Upper lobe of left lung (tissue), 6 donors: ENCODE measurements around the gene HIP1. TPM values are rescaled to one million over a fixed set of nuclear protein-coding genes. Genes with fewer than 3 reads are reported as not detected.

Experiments
- ATAC-seq, 2 donors: fragments of 200-7000 bp; cut with Tn5 transposase; one replicate each; pipeline ENCODE4 v1.9.1; 2022; ENCODE audit warnings: mild to moderate bottlenecking in 2 of 2, moderate library complexity in 2 of 2; ENCODE audit not compliant: low FRiP score in 2 of 2
- DNase-seq, 2 donors: peaks; one replicate each; pipeline ENCODE4 v3.0.0-alpha.2; 2019 to 2020
- H3K27ac ChIP-seq, 4 donors: fragments of 200-600 bp; sonication (generic); one replicate each; pipeline ENCODE4 v1.5.1; 2016 to 2019
- H3K27me3 ChIP-seq, 4 donors: fragments of 200-600 bp; sonication (generic); one replicate each; pipeline ENCODE4 v1.5.1; 2017 to 2019
- H3K36me3 ChIP-seq, 4 donors: fragments of 200-600 bp; sonication (generic); one replicate each; pipeline ENCODE4 v1.5.1; 2016 to 2019
- H3K4me1 ChIP-seq, 4 donors: fragments of 200-600 bp; sonication (generic); one replicate each; pipeline ENCODE4 v1.5.1; 2018 to 2019
- H3K4me3 ChIP-seq, 4 donors: fragments of 200-600 bp; sonication (generic); one replicate each; pipeline ENCODE4 v1.5.1; 2017 to 2019; ENCODE audit warnings: mild to moderate bottlenecking in 2 of 4, moderate library complexity in 1 of 4
- H3K9me3 ChIP-seq, 4 donors: fragments of 200-600 bp; sonication (generic); one replicate each; pipeline ENCODE4 v1.5.1; 2018 to 2019
- CTCF ChIP-seq, 6 experiments: fragments of 450-650 bp in 4 of 6; fragments of 200-600 bp in 2 of 6; sonication (generic) in 2 of 6; IDR thresholded peaks; one replicate each; pipeline ENCODE4 v1.5.1; 2016 to 2019; ENCODE audit warnings: antibody characterized with exemption in 6 of 6
- EP300 ChIP-seq, 4 donors: sonication (generic); formaldehyde crosslinking; IDR thresholded peaks; one replicate each; pipeline ENCODE4 v1.5.1; 2017; ENCODE audit warnings: antibody characterized with exemption in 4 of 4, control low read depth in 2 of 4
- POLR2A ChIP-seq, 4 donors: fragments of 450-650 bp; IDR thresholded peaks; one replicate each; pipeline ENCODE4 v1.5.1; 2016 to 2017; ENCODE audit warnings: antibody characterized with exemption in 4 of 4, mild to moderate bottlenecking in 2 of 4
- POLR2AphosphoS5 ChIP-seq, 2 donors: sonication (generic); formaldehyde crosslinking; IDR thresholded peaks; one replicate each; pipeline ENCODE4 v1.5.1; 2017; ENCODE audit warnings: antibody characterized with exemption in 2 of 2
- WGBS, 2 donors: methylation state at CpG; one replicate each; pipeline ENCODE4 v1.1.5; 2017 to 2018; 5-methylcytosine and 5-hydroxymethylcytosine counted together
- total RNA-seq, 6 donors: library from RNA; depleted of rRNA in 4 of 6; stranded (reverse); fragments of >200 nt in 4 of 6; gene quantifications; one replicate each; pipeline versions ENCODE4 v1.1.0 to v1.2.1, GENCODE V29; 2016 to 2021
- donor health status: DM: no; HTN: no; CAD: no; lungs with moderate emphysema.
- donor health status: DM: no; HTN: yes; CAD: no; lungs with severe emphysema.

The HIP1 gene
- total RNA-seq, 6 donors from 2014 or later, result 43.9 to 66.0 (median 55.2) TPM

DNA sequence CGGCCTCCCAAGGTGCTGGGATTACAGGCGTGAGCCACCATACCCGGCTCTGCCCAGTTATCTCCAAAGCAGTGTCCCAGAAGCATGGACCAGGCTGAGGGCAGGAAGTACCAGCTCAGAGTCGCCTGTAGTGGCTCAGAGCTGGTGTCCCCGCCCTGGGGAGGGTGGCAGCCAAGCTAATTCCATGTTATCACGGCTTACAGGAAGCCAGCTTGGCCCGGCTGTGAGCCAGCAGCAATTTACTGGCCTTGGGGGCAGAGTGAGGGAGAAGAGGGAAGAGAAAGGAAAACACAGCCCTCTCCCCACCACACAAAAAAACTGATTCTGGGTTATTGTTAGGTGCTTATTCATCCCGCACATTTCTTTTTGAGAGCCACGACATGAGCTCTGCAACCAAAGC lies 88.1 kb downstream of the HIP1 start:
- Histone ChIP-seq H3K4me3 (no peak overlapping the region), H3K27me3 (no peaks in the 10 kb centered on the region), H3K4me1 (peaks cover 22 to 26% (median 23%) of the 10 kb centered on the region in 4 donors), H3K36me3 (peaks cover 0 to 6% (median 0%) of the 10 kb centered on the region in 4 donors), H3K9me3 (no peaks in the 10 kb centered on the region), H3K27ac (peak overlapping the region; percentile 58 to 74 (median 61))
- TF ChIP-seq POLR2AphosphoS5 (IDR thresholded peaks at IDR 0.05) (peak; percentile 17 to 73), CTCF (IDR thresholded peaks at IDR 0.05) (no peak)
- ATAC-seq, result peak in 1 of 2 donors; percentile 62
- 26 to 52% methylated on average over 3 to 9 of the region's 9 CpGs for WGBS, 2 donors
- DNase-seq, result peak in 1 of 2 donors; percentile 70

DNA sequence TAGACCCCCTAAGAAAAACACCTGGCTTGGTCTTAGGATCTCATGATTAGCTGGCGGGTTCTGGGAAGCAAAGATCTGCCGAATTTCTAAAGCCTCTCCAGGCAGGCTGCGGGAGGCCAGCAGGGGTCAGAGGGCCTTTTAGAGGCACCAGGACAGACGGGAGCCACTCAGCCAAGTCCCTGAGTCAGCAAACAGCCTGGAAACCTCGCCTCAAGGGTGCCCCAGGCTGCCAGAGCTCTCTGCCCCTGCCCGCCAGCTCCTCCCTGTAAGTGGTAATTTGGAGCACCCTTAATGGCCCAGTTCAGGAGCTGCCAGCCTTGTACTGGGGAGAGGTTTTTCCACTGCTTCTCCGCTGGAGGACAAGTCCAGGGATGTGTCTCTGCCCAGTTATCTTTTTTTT lies 88.7 kb downstream of the HIP1 start:
- Histone ChIP-seq H3K36me3 (peaks cover 0 to 6% (median 0%) of the 10 kb centered on the region in 4 donors), H3K4me1 (peaks cover 22 to 26% (median 23%) of the 10 kb centered on the region in 4 donors), H3K9me3 (no peaks in the 10 kb centered on the region), H3K27ac (peak overlapping the region; percentile 58 to 74 (median 61)), H3K4me3 (no peak overlapping the region), H3K27me3 (no peaks in the 10 kb centered on the region)
- no peak for TF ChIP-seq POLR2AphosphoS5 (IDR thresholded peaks at IDR 0.05)
- no peak for TF ChIP-seq POLR2A (IDR thresholded peaks at IDR 0.05)
- peak in 1 of 6 experiments; percentile 21 for TF ChIP-seq CTCF (IDR thresholded peaks at IDR 0.05)
- no peak for TF ChIP-seq EP300 (IDR thresholded peaks at IDR 0.05)
- DNase-seq (peak in 1 of 2 donors; percentile 90), ATAC-seq (peak; percentile 55 to 81)
- WGBS, 2 donors, result 46 to 63% methylated on average over 3 to 5 of the region's 7 CpGs

GRCh38 chr7:75649462-75649861 lies 89.3 kb downstream of the HIP1 start:
- TF ChIP-seq POLR2AphosphoS5 (IDR thresholded peaks at IDR 0.05) (no peak), EP300 (IDR thresholded peaks at IDR 0.05) (no peak), CTCF (IDR thresholded peaks at IDR 0.05) (no peak), POLR2A (IDR thresholded peaks at IDR 0.05) (no peak)
- 40 to 44% methylated on average over 4 of the region's 4 CpGs for WGBS, 2 donors
- Histone ChIP-seq H3K27me3 (no peaks in the 10 kb centered on the region), H3K4me1 (peaks cover 22 to 26% (median 23%) of the 10 kb centered on the region in 4 donors), H3K27ac (peak overlapping the region; percentile 58 to 74 (median 61)), H3K4me3 (no peak overlapping the region), H3K9me3 (no peaks in the 10 kb centered on the region), H3K36me3 (peaks cover 0 to 6% (median 0%) of the 10 kb centered on the region in 4 donors)
- ATAC-seq (peak in 1 of 2 donors; percentile 29), DNase-seq (peak in 1 of 2 donors; percentile 54)

- no peak overlapping the region for H3K4me3 ChIP-seq
- H3K9me3 ChIP-seq, result no peaks in the 10 kb centered on the region
- H3K27ac ChIP-seq, result no peak overlapping the region
- TF ChIP-seq EP300 (IDR thresholded peaks at IDR 0.05) (no peak), POLR2A (IDR thresholded peaks at IDR 0.05) (no peak), POLR2AphosphoS5 (IDR thresholded peaks at IDR 0.05) (no peak), CTCF (IDR thresholded peaks at IDR 0.05) (no peak)
- no peaks in the 10 kb centered on the region for H3K36me3 ChIP-seq
- no peaks in the 10 kb centered on the region for H3K27me3 ChIP-seq
- no peak for ATAC-seq
- no peak for DNase-seq
- 93 to 97% methylated on average over 6 of the region's 6 CpGs for WGBS, 2 donors
- peaks cover 22 to 26% (median 23%) of the 10 kb centered on the region in 4 donors for H3K4me1 ChIP-seq
Measured at GRCh38 chr7:75647709-75648438, 90.9 kb downstream of the HIP1 start.
